Left lung (tissue), 10 donors: ENCODE results near the gene HPGD. TPM values are rescaled to one million over a fixed set of nuclear protein-coding genes. Genes with fewer than 3 reads are reported as not detected.

Experiments used
- ATAC-seq: fragments of 200-7000 bp; cut with Tn5 transposase; one replicate; pipeline ENCODE4 v1.9.1; 2020; ENCODE audit warnings: moderate library complexity
- DNase-seq, 4 donors: peaks; one replicate each; pipeline ENCODE4 v3.0.0-alpha.2; 2013 to 2020
- H3K27ac ChIP-seq, 2 donors: fragments of 200-600 bp; sonication (generic) in 1 of 2; one replicate each; pipeline versions ENCODE4 v1.5.0 to v1.8.0; 2020 to 2021
- H3K27me3 ChIP-seq, 2 donors: fragments of 200-600 bp; sonication (generic) in 1 of 2; one replicate each; pipeline versions ENCODE4 v1.5.0 to v1.8.0; 2020 to 2021
- H3K36me3 ChIP-seq, 2 donors: fragments of 200-600 bp; sonication (generic) in 1 of 2; one replicate each; pipeline versions ENCODE4 v1.5.0 to v1.8.0; 2020 to 2021
- H3K4me1 ChIP-seq, 2 donors: fragments of 200-600 bp; one replicate each; pipeline ENCODE4 v1.8.0; 2021
- H3K4me3 ChIP-seq, 2 donors: fragments of 200-600 bp; sonication (generic) in 1 of 2; one replicate each; pipeline versions ENCODE4 v1.5.0 to v1.8.0; 2020 to 2021; ENCODE audit warnings: mild to moderate bottlenecking in 1 of 2
- H3K9me3 ChIP-seq, 2 donors: fragments of 200-600 bp; sonication (generic) in 1 of 2; one replicate each; pipeline versions ENCODE4 v1.5.0 to v1.8.0; 2020 to 2021
- CTCF ChIP-seq, 2 donors: fragments of 200-600 bp; sonication (generic) in 1 of 2; IDR thresholded peaks; one replicate each; pipeline versions ENCODE4 v1.5.0 to v1.8.0; 2021; ENCODE audit warnings: antibody characterized with exemption in 2 of 2
- intact Hi-C, 2 donors: fragments of 100-400 bp; cut with DNase I; formaldehyde crosslinking; loops; one replicate each; pipeline versions ENCODE4 v1.11.2 to v1.14.2; 2022
- polyA plus RNA-seq, 6 donors: library from polyadenylated mRNA; unstranded; fragments of 120-200 nt; gene quantifications; one replicate each; pipeline ENCODE4 v1.2.1, GENCODE V29; 2013; ENCODE audit not compliant: insufficient read length in 6 of 6
- total RNA-seq, 2 donors: library from RNA; stranded (reverse); fragmentation: NEBNext Ultra II Directional; extraction: Animal tissue kit (Norgen Biotek cat#: 25700); gene quantifications; one replicate each; pipeline ENCODE4 v1.2.1, GENCODE V29; 2021
- donor health status: DM: no; HTN: yes; CAD: no.
- donor health status: DM: no; HTN: no; CAD: no.

The HPGD gene
- total and polyA plus RNA-seq, 8 donors: 45.4 to 169 (median 124) TPM

GRCh38 chr4:174454815-174455473 is 67.3 kb downstream of the HPGD start:
- Histone ChIP-seq H3K4me1 (no peaks in the 10 kb centered on the region), H3K9me3 (no peaks in the 10 kb centered on the region), H3K27me3 (no peaks in the 10 kb centered on the region), H3K4me3 (no peak overlapping the region), H3K36me3 (no peaks in the 10 kb centered on the region), H3K27ac (no peak overlapping the region)
- TF ChIP-seq CTCF (IDR thresholded peaks at IDR 0.05): no peak
- ATAC-seq (no peak), DNase-seq (no peak)
- intact Hi-C loops: no loop called here

- Histone ChIP-seq H3K27me3 (no peaks in the 10 kb centered on the region), H3K36me3 (no peaks in the 10 kb centered on the region), H3K4me1 (no peaks in the 10 kb centered on the region), H3K27ac (no peak overlapping the region), H3K4me3 (no peak overlapping the region), H3K9me3 (no peaks in the 10 kb centered on the region)
- TF ChIP-seq CTCF (IDR thresholded peaks at IDR 0.05): no peak
- DNase-seq (no peak), ATAC-seq (no peak)
- intact Hi-C loops: no loop called here
Measured at GRCh38 chr4:174451718-174452296, 70.5 kb downstream of the HPGD start.

- intact Hi-C loops: no loop called here
- Histone ChIP-seq H3K9me3 (no peaks in the 10 kb centered on the region), H3K4me1 (no peaks in the 10 kb centered on the region), H3K27me3 (no peaks in the 10 kb centered on the region), H3K27ac (no peak overlapping the region), H3K36me3 (no peaks in the 10 kb centered on the region), H3K4me3 (no peak overlapping the region)
- no peak for DNase-seq
- no peak for TF ChIP-seq CTCF (IDR thresholded peaks at IDR 0.05)
- no peak for ATAC-seq
Measured at GRCh38 chr4:174450786-174451125, 71.5 kb downstream of the HPGD start.

GRCh38 chr4:174449944-174450785 is 72.1 kb downstream of the HPGD start:
- Histone ChIP-seq H3K4me1 (no peaks in the 10 kb centered on the region), H3K4me3 (no peak overlapping the region), H3K36me3 (no peaks in the 10 kb centered on the region), H3K27me3 (no peaks in the 10 kb centered on the region), H3K27ac (no peak overlapping the region), H3K9me3 (no peaks in the 10 kb centered on the region)
- ATAC-seq (no peak), DNase-seq (no peak)
- TF ChIP-seq CTCF (IDR thresholded peaks at IDR 0.05): no peak
- intact Hi-C loops: no loop called here

GRCh38 chr4:174449152-174449551 is 73.1 kb downstream of the HPGD start:
- Histone ChIP-seq H3K36me3 (no peaks in the 10 kb centered on the region), H3K4me3 (no peak overlapping the region), H3K9me3 (no peaks in the 10 kb centered on the region), H3K27me3 (no peaks in the 10 kb centered on the region), H3K27ac (no peak overlapping the region), H3K4me1 (no peaks in the 10 kb centered on the region)
- DNase-seq: no peak
- ATAC-seq: no peak
- intact Hi-C loops: no loop called here
- TF ChIP-seq CTCF (IDR thresholded peaks at IDR 0.05): no peak
